ENCODE data around the gene PRPF39. TPM values are rescaled to one million over a fixed set of nuclear protein-coding genes. Genes with fewer than 3 reads are reported as not detected.
A peak's percentile ranks its signal among the peaks of the same experiment; 100 is the strongest.

The PRPF39 gene
- total and polyA plus RNA-seq, 10 of the 15 experiments (the other 5 are each of a cell fraction or from before 2014, with no cell fraction given) = 22.1 to 91.7 (median 36.9) TPM

GRCh38 chr14:45134051-45134958 lies 50.4 kb downstream of the PRPF39 start, which contains the start of gene FKBP3 (continued):
- TF ChIP-seq, protein P1, sequence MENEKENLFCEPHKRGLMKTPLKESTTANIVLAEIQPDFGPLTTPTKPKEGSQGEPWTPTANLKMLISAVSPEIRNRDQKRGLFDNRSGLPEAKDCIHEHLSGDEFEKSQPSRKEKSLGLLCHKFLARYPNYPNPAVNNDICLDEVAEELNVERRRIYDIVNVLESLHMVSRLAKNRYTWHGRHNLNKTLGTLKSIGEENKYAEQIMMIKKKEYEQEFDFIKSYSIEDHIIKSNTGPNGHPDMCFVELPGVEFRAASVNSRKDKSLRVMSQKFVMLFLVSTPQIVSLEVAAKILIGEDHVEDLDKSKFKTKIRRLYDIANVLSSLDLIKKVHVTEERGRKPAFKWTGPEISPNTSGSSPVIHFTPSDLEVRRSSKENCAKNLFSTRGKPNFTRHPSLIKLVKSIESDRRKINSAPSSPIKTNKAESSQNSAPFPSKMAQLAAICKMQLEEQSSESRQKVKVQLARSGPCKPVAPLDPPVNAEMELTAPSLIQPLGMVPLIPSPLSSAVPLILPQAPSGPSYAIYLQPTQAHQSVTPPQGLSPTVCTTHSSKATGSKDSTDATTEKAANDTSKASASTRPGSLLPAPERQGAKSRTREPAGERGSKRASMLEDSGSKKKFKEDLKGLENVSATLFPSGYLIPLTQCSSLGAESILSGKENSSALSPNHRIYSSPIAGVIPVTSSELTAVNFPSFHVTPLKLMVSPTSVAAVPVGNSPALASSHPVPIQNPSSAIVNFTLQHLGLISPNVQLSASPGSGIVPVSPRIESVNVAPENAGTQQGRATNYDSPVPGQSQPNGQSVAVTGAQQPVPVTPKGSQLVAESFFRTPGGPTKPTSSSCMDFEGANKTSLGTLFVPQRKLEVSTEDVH (IDR thresholded peaks at IDR 0.05; ENCODE audit: low read depth, partially characterized antibody) = no peak
- TF ChIP-seq PAX8 (IDR thresholded peaks at IDR 0.05) (no peak; the same call in 1 of the 2 replicates), POLR2AphosphoS5 (IDR thresholded peaks at IDR 0.05; ENCODE audit: low read length) (peak; percentile 89), MEF2B (IDR thresholded peaks at IDR 0.05; ENCODE audit: partially characterized antibody, poor library complexity, severe bottlenecking) (no peak), PAX5 (IDR thresholded peaks at IDR 0.05; ENCODE audit: borderline replicate concordance, low read depth, low read length) (no peak), MAX (IDR thresholded peaks at IDR 0.05; ENCODE audit: low read depth, low read length) (no peak), ELK1 (IDR thresholded peaks at IDR 0.05; ENCODE audit: low read depth, low read length) (no peak; the same call in 1 of the 2 replicates), CEBPZ (IDR thresholded peaks at IDR 0.05; ENCODE audit: low read depth, low read length) (no peak), ZNF384 (IDR thresholded peaks at IDR 0.05; ENCODE audit: borderline replicate concordance, low read depth, low read length) (no peak), ZBTB33 (IDR thresholded peaks at IDR 0.05) (no peak), IRF3 (IDR thresholded peaks at IDR 0.05) (peak; percentile 80)
- TF ChIP-seq, protein P2, sequence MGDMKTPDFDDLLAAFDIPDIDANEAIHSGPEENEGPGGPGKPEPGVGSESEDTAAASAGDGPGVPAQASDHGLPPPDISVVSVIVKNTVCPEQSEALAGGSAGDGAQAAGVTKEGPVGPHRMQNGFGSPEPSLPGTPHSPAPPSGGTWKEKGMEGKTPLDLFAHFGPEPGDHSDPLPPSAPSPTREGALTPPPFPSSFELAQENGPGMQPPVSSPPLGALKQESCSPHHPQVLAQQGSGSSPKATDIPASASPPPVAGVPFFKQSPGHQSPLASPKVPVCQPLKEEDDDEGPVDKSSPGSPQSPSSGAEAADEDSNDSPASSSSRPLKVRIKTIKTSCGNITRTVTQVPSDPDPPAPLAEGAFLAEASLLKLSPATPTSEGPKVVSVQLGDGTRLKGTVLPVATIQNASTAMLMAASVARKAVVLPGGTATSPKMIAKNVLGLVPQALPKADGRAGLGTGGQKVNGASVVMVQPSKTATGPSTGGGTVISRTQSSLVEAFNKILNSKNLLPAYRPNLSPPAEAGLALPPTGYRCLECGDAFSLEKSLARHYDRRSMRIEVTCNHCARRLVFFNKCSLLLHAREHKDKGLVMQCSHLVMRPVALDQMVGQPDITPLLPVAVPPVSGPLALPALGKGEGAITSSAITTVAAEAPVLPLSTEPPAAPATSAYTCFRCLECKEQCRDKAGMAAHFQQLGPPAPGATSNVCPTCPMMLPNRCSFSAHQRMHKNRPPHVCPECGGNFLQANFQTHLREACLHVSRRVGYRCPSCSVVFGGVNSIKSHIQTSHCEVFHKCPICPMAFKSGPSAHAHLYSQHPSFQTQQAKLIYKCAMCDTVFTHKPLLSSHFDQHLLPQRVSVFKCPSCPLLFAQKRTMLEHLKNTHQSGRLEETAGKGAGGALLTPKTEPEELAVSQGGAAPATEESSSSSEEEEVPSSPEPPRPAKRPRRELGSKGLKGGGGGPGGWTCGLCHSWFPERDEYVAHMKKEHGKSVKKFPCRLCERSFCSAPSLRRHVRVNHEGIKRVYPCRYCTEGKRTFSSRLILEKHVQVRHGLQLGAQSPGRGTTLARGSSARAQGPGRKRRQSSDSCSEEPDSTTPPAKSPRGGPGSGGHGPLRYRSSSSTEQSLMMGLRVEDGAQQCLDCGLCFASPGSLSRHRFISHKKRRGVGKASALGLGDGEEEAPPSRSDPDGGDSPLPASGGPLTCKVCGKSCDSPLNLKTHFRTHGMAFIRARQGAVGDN (IDR thresholded peaks at IDR 0.05) = peak; percentile 60
